Measurements from ENCODE around the gene SLC25A38.
"Not testable (repeated sequence)": the region's sequence is repeated elsewhere in the genome, so short reads cannot be mapped to it uniquely, and the experiment has no call there.

DNA sequence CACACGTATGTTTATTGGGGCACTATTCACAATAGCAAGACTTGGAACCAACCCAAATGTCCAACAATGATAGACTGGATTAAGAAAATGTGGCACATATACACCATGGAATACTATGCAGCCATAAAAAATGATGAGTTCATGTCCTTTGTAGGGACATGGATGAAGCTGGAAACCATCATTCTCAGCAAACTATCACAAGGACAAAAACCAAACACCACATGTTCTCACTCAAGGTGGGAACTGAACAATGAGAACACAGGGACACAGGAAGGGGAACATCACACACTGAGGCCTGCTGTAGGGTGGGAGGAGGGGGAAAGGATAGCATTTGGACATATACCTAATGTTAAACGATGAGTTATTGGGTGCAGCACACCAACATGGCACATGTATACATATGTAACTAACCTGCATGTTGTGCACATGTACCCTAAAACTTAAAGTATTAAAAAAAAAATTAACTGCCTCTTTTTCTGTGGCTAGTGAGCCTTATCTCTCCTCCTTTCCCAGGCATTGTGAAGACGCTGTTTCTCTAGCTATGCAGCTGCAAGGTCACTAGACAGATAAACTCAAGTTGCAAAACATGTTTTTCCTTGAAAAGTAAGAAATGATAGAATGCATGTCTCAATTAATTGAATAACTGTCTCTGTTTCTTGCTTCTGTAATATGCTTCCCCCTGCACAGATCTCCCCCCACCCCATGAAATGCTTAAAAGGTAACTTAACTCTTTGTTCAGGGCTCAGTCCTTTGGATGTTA, 29.8 kb upstream of the SLC25A38 start:
- TF ChIP-seq, protein P1, sequence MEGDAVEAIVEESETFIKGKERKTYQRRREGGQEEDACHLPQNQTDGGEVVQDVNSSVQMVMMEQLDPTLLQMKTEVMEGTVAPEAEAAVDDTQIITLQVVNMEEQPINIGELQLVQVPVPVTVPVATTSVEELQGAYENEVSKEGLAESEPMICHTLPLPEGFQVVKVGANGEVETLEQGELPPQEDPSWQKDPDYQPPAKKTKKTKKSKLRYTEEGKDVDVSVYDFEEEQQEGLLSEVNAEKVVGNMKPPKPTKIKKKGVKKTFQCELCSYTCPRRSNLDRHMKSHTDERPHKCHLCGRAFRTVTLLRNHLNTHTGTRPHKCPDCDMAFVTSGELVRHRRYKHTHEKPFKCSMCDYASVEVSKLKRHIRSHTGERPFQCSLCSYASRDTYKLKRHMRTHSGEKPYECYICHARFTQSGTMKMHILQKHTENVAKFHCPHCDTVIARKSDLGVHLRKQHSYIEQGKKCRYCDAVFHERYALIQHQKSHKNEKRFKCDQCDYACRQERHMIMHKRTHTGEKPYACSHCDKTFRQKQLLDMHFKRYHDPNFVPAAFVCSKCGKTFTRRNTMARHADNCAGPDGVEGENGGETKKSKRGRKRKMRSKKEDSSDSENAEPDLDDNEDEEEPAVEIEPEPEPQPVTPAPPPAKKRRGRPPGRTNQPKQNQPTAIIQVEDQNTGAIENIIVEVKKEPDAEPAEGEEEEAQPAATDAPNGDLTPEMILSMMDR (IDR thresholded peaks at IDR 0.05): not testable (repeated sequence)
- TF ChIP-seq POLR2A (IDR thresholded peaks at IDR 0.05): not testable (repeated sequence)
